ENCODE results near the gene SLC6A8.
A peak's percentile ranks its signal among the peaks of the same experiment; 100 is the strongest.

Gene SLC6A8

DNA sequence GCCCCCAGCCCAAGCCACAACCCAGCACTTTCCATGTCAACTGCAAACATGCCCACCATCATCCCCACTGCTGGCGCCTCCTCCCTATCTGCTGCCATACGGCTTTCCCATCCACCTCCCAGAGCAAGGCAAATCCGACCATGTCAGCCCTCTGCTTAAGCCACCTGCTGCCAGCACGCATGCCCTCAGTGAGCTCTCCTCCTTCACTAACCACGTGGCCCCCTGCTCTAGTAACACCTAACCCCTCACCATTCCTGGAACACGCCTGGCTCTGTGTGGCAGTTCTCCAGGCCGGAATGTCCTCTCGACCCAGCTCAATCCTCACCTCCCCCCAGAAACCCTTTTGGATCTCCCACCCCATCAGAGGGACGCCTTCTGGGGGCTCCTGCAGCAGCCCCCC lies 19.1 kb downstream of the SLC6A8 start:
- Histone ChIP-seq H3K36me3 (ENCODE audit: insufficient read depth, low read length) (peaks cover 47% of the 10 kb centered on the region), H2AFZ (ENCODE audit: low read depth, low read length) (no peak overlapping the region), H3K4me1 (ENCODE audit: insufficient read depth, low read length) (no peaks in the 10 kb centered on the region), H3K27me3 (ENCODE audit: insufficient read depth, low read length, poor library complexity) (no peaks in the 10 kb centered on the region), H3K27ac (ENCODE audit: low read length) (no peak overlapping the region), H3K4me2 (ENCODE audit: insufficient read depth, low read length) (no peak overlapping the region), H3K9me3 (ENCODE audit: insufficient read depth, low read length, severe bottlenecking) (no peaks in the 10 kb centered on the region), H3K4me3 (ENCODE audit: low read depth in 1 of 2, low read length in 2 of 2) (no peak overlapping the region), H3K79me2 (ENCODE audit: insufficient read depth, low read length) (no peaks in the 10 kb centered on the region), H4K20me1 (ENCODE audit: insufficient read depth, low read length) (no peaks in the 10 kb centered on the region; the same call in 1 of the 2 replicates), H3K9ac (ENCODE audit: low read depth, low read length) (no peak overlapping the region)
- TF ChIP-seq, protein P1, sequence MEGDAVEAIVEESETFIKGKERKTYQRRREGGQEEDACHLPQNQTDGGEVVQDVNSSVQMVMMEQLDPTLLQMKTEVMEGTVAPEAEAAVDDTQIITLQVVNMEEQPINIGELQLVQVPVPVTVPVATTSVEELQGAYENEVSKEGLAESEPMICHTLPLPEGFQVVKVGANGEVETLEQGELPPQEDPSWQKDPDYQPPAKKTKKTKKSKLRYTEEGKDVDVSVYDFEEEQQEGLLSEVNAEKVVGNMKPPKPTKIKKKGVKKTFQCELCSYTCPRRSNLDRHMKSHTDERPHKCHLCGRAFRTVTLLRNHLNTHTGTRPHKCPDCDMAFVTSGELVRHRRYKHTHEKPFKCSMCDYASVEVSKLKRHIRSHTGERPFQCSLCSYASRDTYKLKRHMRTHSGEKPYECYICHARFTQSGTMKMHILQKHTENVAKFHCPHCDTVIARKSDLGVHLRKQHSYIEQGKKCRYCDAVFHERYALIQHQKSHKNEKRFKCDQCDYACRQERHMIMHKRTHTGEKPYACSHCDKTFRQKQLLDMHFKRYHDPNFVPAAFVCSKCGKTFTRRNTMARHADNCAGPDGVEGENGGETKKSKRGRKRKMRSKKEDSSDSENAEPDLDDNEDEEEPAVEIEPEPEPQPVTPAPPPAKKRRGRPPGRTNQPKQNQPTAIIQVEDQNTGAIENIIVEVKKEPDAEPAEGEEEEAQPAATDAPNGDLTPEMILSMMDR (IDR thresholded peaks at IDR 0.05; ENCODE audit: borderline replicate concordance, extremely low read depth, low read length, poor library complexity, severe bottlenecking) = no peak
- no peak for TF ChIP-seq EZH2 (IDR thresholded peaks at IDR 0.05; ENCODE audit: borderline replicate concordance, low read depth, low read length, severe bottlenecking)
- DNase-seq (no peak), ATAC-seq (ENCODE audit: insufficient read depth, low read depth) (no peak)

DNA sequence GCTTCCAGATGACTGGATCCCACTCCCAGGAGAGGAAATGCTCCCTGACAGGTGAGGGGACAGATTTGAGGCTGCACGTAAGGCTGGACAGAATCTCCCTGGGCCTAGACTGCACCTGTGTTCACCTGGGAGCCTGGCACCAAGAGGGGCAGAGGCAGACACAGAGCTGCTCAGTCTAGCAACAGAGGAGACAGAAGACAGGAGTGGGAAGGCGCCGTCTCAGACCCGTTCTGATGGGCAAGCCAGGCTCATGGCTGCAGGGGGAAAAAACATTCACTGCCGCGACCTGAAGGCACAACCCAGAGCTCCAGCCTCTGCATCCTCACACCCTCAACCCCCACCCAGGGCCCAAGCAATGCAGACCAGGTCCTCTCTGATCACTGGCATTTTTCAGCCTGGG lies 19.7 kb downstream of the SLC6A8 start:
- TF ChIP-seq, protein P1 (IDR thresholded peaks at IDR 0.05; ENCODE audit: borderline replicate concordance, extremely low read depth, low read length, poor library complexity, severe bottlenecking) = no peak
- TF ChIP-seq EZH2 (IDR thresholded peaks at IDR 0.05; ENCODE audit: borderline replicate concordance, low read depth, low read length, severe bottlenecking) = no peak
- Histone ChIP-seq H3K27me3 (ENCODE audit: insufficient read depth, low read length, poor library complexity) (no peaks in the 10 kb centered on the region), H3K9ac (ENCODE audit: low read depth, low read length) (no peak overlapping the region), H3K79me2 (ENCODE audit: insufficient read depth, low read length) (no peaks in the 10 kb centered on the region), H4K20me1 (ENCODE audit: insufficient read depth, low read length) (no peaks in the 10 kb centered on the region; the same call in 1 of the 2 replicates), H3K4me2 (ENCODE audit: insufficient read depth, low read length) (no peak overlapping the region), H3K9me3 (ENCODE audit: insufficient read depth, low read length, severe bottlenecking) (no peaks in the 10 kb centered on the region), H2AFZ (ENCODE audit: low read depth, low read length) (no peak overlapping the region), H3K4me3 (ENCODE audit: low read depth in 1 of 2, low read length in 2 of 2) (no peak overlapping the region), H3K4me1 (ENCODE audit: insufficient read depth, low read length) (no peaks in the 10 kb centered on the region), H3K27ac (ENCODE audit: low read length) (no peak overlapping the region), H3K36me3 (ENCODE audit: insufficient read depth, low read length) (peaks cover 43% of the 10 kb centered on the region)
- no peak for DNase-seq
- ATAC-seq (ENCODE audit: insufficient read depth, low read depth) = no peak

DNA sequence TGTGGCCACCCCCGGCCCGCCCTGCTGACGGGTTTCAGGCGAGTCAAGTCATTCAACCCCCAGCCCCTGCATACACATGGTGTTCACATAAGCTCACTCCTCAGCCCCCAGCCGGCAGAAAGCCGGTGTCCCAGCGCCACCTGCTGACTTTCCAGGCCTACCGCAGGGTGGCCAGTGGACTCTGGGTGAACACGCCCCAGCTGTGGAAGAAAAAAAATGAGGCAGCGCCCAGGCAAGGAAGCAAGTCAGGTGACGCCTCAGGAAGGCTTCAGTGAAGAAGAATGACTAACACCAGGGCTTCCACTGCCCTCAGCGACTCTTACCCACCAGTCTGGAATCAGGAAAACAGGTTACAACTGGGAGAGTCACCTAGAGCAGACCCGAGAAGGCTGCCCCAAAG lies 20.7 kb downstream of the SLC6A8 start:
- Histone ChIP-seq H3K4me2 (ENCODE audit: insufficient read depth, low read length) (no peak overlapping the region), H3K27me3 (ENCODE audit: insufficient read depth, low read length, poor library complexity) (no peaks in the 10 kb centered on the region), H3K9me3 (ENCODE audit: insufficient read depth, low read length, severe bottlenecking) (no peaks in the 10 kb centered on the region), H3K9ac (ENCODE audit: low read depth, low read length) (no peak overlapping the region), H3K36me3 (ENCODE audit: insufficient read depth, low read length) (peaks cover 39% of the 10 kb centered on the region), H3K79me2 (ENCODE audit: insufficient read depth, low read length) (no peaks in the 10 kb centered on the region), H2AFZ (ENCODE audit: low read depth, low read length) (no peak overlapping the region), H3K27ac (ENCODE audit: low read length) (no peak overlapping the region), H4K20me1 (ENCODE audit: insufficient read depth, low read length) (no peaks in the 10 kb centered on the region; the same call in 1 of the 2 replicates), H3K4me3 (ENCODE audit: low read depth in 1 of 2, low read length in 2 of 2) (no peak overlapping the region), H3K4me1 (ENCODE audit: insufficient read depth, low read length) (no peaks in the 10 kb centered on the region)
- TF ChIP-seq, protein P1 (IDR thresholded peaks at IDR 0.05; ENCODE audit: borderline replicate concordance, extremely low read depth, low read length, poor library complexity, severe bottlenecking) = peak; percentile 52
- TF ChIP-seq EZH2 (IDR thresholded peaks at IDR 0.05; ENCODE audit: borderline replicate concordance, low read depth, low read length, severe bottlenecking) = no peak
- DNase-seq = peak; percentile 49
- peak; percentile 77 for ATAC-seq (ENCODE audit: insufficient read depth, low read depth)

Data from DND-41 (cell line).